Measurements from ENCODE around the gene MYLK. TPM values are rescaled to one million over a fixed set of nuclear protein-coding genes. Genes with fewer than 3 reads are reported as not detected.

Gene MYLK
- polyA plus RNA-seq, 3 donors = 125 to 143 (median 136) TPM

- DNase-seq (ENCODE audit: extremely low read depth in 1 of 11, low read depth in 9 of 11, low spot score in 4 of 11) = no peak
These were observed 100.3 kb downstream of the MYLK start for GRCh38 chr3:123783811-123784210.

GRCh38 chr3:123783050-123783689 is 101.0 kb downstream of the MYLK start:
- no peak for DNase-seq (ENCODE audit: extremely low read depth in 1 of 11, low read depth in 9 of 11, low spot score in 4 of 11)

- DNase-seq (ENCODE audit: extremely low read depth in 1 of 11, low read depth in 9 of 11, low spot score in 4 of 11) = no peak
These were observed 101.6 kb downstream of the MYLK start for GRCh38 chr3:123782488-123782887.

- no peak for DNase-seq (ENCODE audit: extremely low read depth in 1 of 11, low read depth in 9 of 11, low spot score in 4 of 11)
These were observed 102.4 kb downstream of the MYLK start for GRCh38 chr3:123781571-123782275.

GRCh38 chr3:123781138-123781537 is 103.0 kb downstream of the MYLK start:
- DNase-seq (ENCODE audit: extremely low read depth in 1 of 11, low read depth in 9 of 11, low spot score in 4 of 11) = no peak

GRCh38 chr3:123780656-123781055 is 103.5 kb downstream of the MYLK start:
- DNase-seq (ENCODE audit: extremely low read depth in 1 of 11, low read depth in 9 of 11, low spot score in 4 of 11) = no peak

- DNase-seq (ENCODE audit: extremely low read depth in 1 of 11, low read depth in 9 of 11, low spot score in 4 of 11) = no peak
These were observed 104.4 kb downstream of the MYLK start for GRCh38 chr3:123779655-123780231.

- DNase-seq (ENCODE audit: extremely low read depth in 1 of 11, low read depth in 9 of 11, low spot score in 4 of 11) = no peak
These were observed 105.0 kb downstream of the MYLK start for GRCh38 chr3:123778991-123779622.

- DNase-seq (ENCODE audit: extremely low read depth in 1 of 11, low read depth in 9 of 11, low spot score in 4 of 11) = no peak
These were observed 105.6 kb downstream of the MYLK start for GRCh38 chr3:123778525-123778924.

GRCh38 chr3:123776071-123776782 is 107.9 kb downstream of the MYLK start:
- DNase-seq (ENCODE audit: extremely low read depth in 1 of 11, low read depth in 9 of 11, low spot score in 4 of 11) = no peak

GRCh38 chr3:123774474-123774873 is 109.7 kb downstream of the MYLK start:
- no peak for DNase-seq (ENCODE audit: extremely low read depth in 1 of 11, low read depth in 9 of 11, low spot score in 4 of 11)

GRCh38 chr3:123773681-123774431 is 110.3 kb downstream of the MYLK start:
- DNase-seq (ENCODE audit: extremely low read depth in 1 of 11, low read depth in 9 of 11, low spot score in 4 of 11) = no peak

GRCh38 chr3:123769356-123769743 is 114.8 kb downstream of the MYLK start:
- no peak for DNase-seq (ENCODE audit: extremely low read depth in 1 of 11, low read depth in 9 of 11, low spot score in 4 of 11)

GRCh38 chr3:123768480-123769355 is 115.4 kb downstream of the MYLK start:
- DNase-seq (ENCODE audit: extremely low read depth in 1 of 11, low read depth in 9 of 11, low spot score in 4 of 11) = no peak

GRCh38 chr3:123767564-123768292 is 116.4 kb downstream of the MYLK start:
- DNase-seq (ENCODE audit: extremely low read depth in 1 of 11, low read depth in 9 of 11, low spot score in 4 of 11) = no peak

GRCh38 chr3:123767009-123767372 is 117.1 kb downstream of the MYLK start:
- DNase-seq (ENCODE audit: extremely low read depth in 1 of 11, low read depth in 9 of 11, low spot score in 4 of 11) = no peak

All from renal cortex interstitium (tissue), 11 donors.